GM12873 (cell line): Measurements from ENCODE around the gene TNIP3.

Experiments used
- CTCF ChIP-seq: IDR thresholded peaks from 2 replicates; pipeline ENCODE4 v1.5.1; 2012; ENCODE audit warnings: low read depth, mild to moderate bottlenecking, moderate library complexity, low read length, control low read depth; ENCODE audit not compliant: insufficient read depth; ENCODE audit errors: missing control alignments

Gene TNIP3

GRCh38 chr4:121198251-121198650, 34.1 kb upstream of the TNIP3 start:
- no peak for TF ChIP-seq CTCF

DNA sequence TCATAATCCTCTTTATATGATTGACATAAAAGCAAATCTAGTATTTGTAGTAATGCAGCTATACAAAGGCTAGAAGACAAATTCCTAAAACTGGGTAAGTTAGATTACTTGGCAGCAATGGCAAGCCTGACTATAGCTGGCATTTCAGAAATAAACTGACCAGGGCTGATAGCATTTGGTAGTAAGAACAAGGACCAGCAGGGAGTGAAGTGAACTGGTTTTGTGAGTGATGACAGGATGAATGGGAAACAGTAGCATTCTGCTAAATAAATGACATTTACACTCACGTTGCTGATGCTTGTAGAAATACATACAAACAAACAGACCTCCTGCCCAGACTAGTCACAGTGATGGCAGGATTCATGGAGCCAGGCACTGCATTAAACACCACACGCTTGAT, 31.5 kb upstream of the TNIP3 start:
- no peak for TF ChIP-seq CTCF

GRCh38 chr4:121192480-121192879, 28.4 kb upstream of the TNIP3 start:
- TF ChIP-seq CTCF: peak; percentile 71

GRCh38 chr4:121192013-121192412, 27.9 kb upstream of the TNIP3 start:
- TF ChIP-seq CTCF: no peak

DNA sequence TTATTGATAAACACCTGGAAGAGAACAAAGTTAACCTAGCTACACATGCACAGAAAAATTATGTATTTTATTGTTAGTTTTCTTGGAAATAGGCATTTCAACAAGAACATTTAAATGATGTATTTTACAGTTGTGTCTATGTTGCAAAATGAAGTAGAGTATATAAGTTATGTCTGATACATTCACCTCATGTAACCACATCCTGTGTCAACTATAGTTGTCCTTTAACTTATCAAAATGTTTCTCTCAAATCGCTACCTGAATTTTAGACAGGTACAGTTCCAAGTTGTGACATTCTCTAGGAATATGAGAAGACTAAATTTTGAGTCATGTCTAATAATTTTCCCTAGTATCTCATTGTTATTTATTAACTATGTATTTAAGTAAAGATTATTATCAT, 27.2 kb upstream of the TNIP3 start:
- no peak for TF ChIP-seq CTCF

- no peak for TF ChIP-seq CTCF
Measured at GRCh38 chr4:121190389-121190788, 26.3 kb upstream of the TNIP3 start.

GRCh38 chr4:121189326-121190215, 25.4 kb upstream of the TNIP3 start:
- TF ChIP-seq CTCF: peak; percentile 18
